K562 (cell line): Measurements from ENCODE around the gene E2F3. TPM values are rescaled to one million over a fixed set of nuclear protein-coding genes. Genes with fewer than 3 reads are reported as not detected.

Source experiments
- ATAC-seq: fragments of 200-7000 bp; cut with Tn5 transposase; 3 replicates; pipeline ENCODE4 v1.9.1; 2020; ENCODE audit warnings: moderate library complexity
- BruUV-seq: library from RNA; stranded (reverse); fragments of 400-500 nt; replicated peaks from 2 replicates; lab custom pipeline; 2021; lab: Mats Ljungman, UMichigan
- CTCF ChIA-PET: fragments of 300-600 bp; formaldehyde crosslinking; extraction: SDS; loops from one replicate; lab custom pipeline; 2021; ENCODE audit warnings: low intra/inter-chr PET ratio; lab: Yijun Ruan, JAX
- POLR2A ChIA-PET: fragments of 300-600, 350-650 bp; sonication (Branson Sonifier 250); formaldehyde crosslinking; extraction: SDS; loops from one replicate; lab custom pipeline; 2021; ENCODE audit warnings: antibody characterized with exemption, inconsistent platforms; lab: Yijun Ruan, JAX
- DNase-seq, 4 experiments: peaks; one replicate each; pipeline versions ENCODE4 v3.0.0 to v3.0.0-alpha.2; 2011 to 2018; ENCODE audit warnings: low spot score in 3 of 4, mixed read lengths in 3 of 4; ENCODE audit errors: extremely low read depth in 1 of 4
- FAIRE-seq: peaks from 2 replicates; lab custom pipeline; 2011; peaks lifted over from hg19 to GRCh38; lab: Jason Lieb, UNC
- H2AFZ ChIP-seq: 2 replicates; pipeline ENCODE4 v1.6.0; 2011; ENCODE audit warnings: low read depth, low read length, control low read depth, inconsistent platforms
- H3K27ac ChIP-seq: fragments of 200-600 bp; 3 replicates; pipeline ENCODE4 v1.8.0; 2011; ENCODE audit warnings: low read depth, mild to moderate bottlenecking, control low read depth, inconsistent platforms, low read length, moderate library complexity, mixed read lengths; ENCODE audit errors: extremely low read depth
- H3K27me3 ChIP-seq, 2 experiments: fragments of 300-600 bp in 1 of 2; 2 replicates in 1 of 2; 3 replicates in 1 of 2; pipeline versions ENCODE4 v1.6.0 to v1.8.0; 2011; ENCODE audit warnings: inconsistent platforms in 2 of 2, low read length in 2 of 2, mild to moderate bottlenecking in 1 of 2, mixed read lengths in 1 of 2, moderate library complexity in 1 of 2; ENCODE audit not compliant: control insufficient read depth in 2 of 2, insufficient read depth in 2 of 2
- H3K36me3 ChIP-seq: fragments of 300-600 bp; 3 replicates; pipeline ENCODE4 v1.8.0; 2011; ENCODE audit warnings: mild to moderate bottlenecking, low read length, inconsistent platforms; ENCODE audit not compliant: control insufficient read depth, insufficient read depth
- H3K4me1 ChIP-seq, 2 experiments: fragments of 200-600 bp in 1 of 2; replicated peaks in 1 of 2; 2 replicates in 1 of 2; 3 replicates in 1 of 2; pipeline versions ENCODE4 v1.5.1 to v1.8.0; 2011; ENCODE audit warnings: inconsistent platforms in 2 of 2, low read length in 2 of 2, mild to moderate bottlenecking in 1 of 2, mixed read lengths in 1 of 2, moderate library complexity in 1 of 2; ENCODE audit not compliant: control insufficient read depth in 2 of 2, insufficient read depth in 2 of 2
- H3K4me2 ChIP-seq: 2 replicates; pipeline ENCODE4 v1.6.1; 2011; ENCODE audit warnings: low read length, control low read depth, inconsistent platforms, mixed read lengths; ENCODE audit not compliant: insufficient read depth
- H3K4me3 ChIP-seq: fragments of 200-600 bp; sonication (generic), shearing (Covaris generic); 2 replicates; pipeline ENCODE4 v1.5.1; 2016; ENCODE audit warnings: control low read depth, inconsistent platforms
- H3K79me2 ChIP-seq: fragments of 200-600 bp; 3 replicates; pipeline ENCODE4 v1.8.0; 2011; ENCODE audit warnings: low read length, inconsistent platforms; ENCODE audit not compliant: control insufficient read depth, insufficient read depth
- H3K9ac ChIP-seq, 2 experiments: 2 replicates each; pipeline versions ENCODE4 v1.6.0 to v1.6.1; 2011; ENCODE audit warnings: low read depth in 2 of 2, low read length in 2 of 2, control low read depth in 1 of 2, inconsistent platforms in 1 of 2, mild to moderate bottlenecking in 1 of 2, mixed read lengths in 1 of 2; ENCODE audit not compliant: insufficient read depth in 1 of 2
- H3K9me1 ChIP-seq: one replicate; pipeline ENCODE4 v1.6.0; 2011; ENCODE audit warnings: inconsistent platforms, mild to moderate bottlenecking, low read length, moderate library complexity; ENCODE audit not compliant: control insufficient read depth, insufficient read depth
- H3K9me3 ChIP-seq: replicated peaks from 2 replicates; pipeline ENCODE4 v1.5.1; 2011; ENCODE audit warnings: low read depth, low read length, inconsistent platforms; ENCODE audit not compliant: control insufficient read depth, insufficient read depth
- H4K20me1 ChIP-seq: replicated peaks from 2 replicates; pipeline ENCODE4 v1.6.1; 2011; ENCODE audit warnings: low read length, inconsistent platforms, mixed read lengths; ENCODE audit not compliant: control insufficient read depth, insufficient read depth
- BDP1 ChIP-seq: IDR thresholded peaks from 3 replicates; pipeline ENCODE4 v1.6.1; 2011; ENCODE audit not compliant: insufficient read length, insufficient read depth
- BRF1 ChIP-seq: IDR thresholded peaks from 3 replicates; pipeline ENCODE4 v1.6.1; 2011; ENCODE audit warnings: borderline replicate concordance, mild to moderate bottlenecking; ENCODE audit not compliant: insufficient read length; ENCODE audit errors: extremely low read depth
- GABPB1 ChIP-seq: sonication (generic); formaldehyde crosslinking; IDR thresholded peaks from 2 replicates; pipeline ENCODE4 v1.8.0; 2022; ENCODE audit warnings: mild to moderate bottlenecking, missing genetic modification reagents
- IFI16 ChIP-seq: fragments of 250-450 bp; sonication (Bioruptor Pico); IDR thresholded peaks from 2 replicates; pipeline ENCODE4 v2.1.2; 2022; ENCODE audit warnings: mild to moderate bottlenecking, inconsistent platforms
- MEIS2 ChIP-seq: fragments of 450-650 bp; IDR thresholded peaks from 2 replicates; pipeline ENCODE4 v1.6.1; 2014; ENCODE audit warnings: mild to moderate bottlenecking; ENCODE audit not compliant: partially characterized antibody
- RBM17 ChIP-seq: fragments of 200-400 bp; formaldehyde crosslinking; IDR thresholded peaks from 2 replicates; pipeline ENCODE4 v1.6.1; 2017; ENCODE audit warnings: low read depth, mild to moderate bottlenecking, low read length, borderline replicate concordance
- SMARCE1 ChIP-seq: fragments of 450-650 bp; IDR thresholded peaks from 2 replicates; pipeline ENCODE4 v1.7.1; 2016; ENCODE audit warnings: mild to moderate bottlenecking
- WHSC1 ChIP-seq: IDR thresholded peaks from one replicate; pipeline ENCODE4 v1.6.1; 2012; ENCODE audit warnings: low read length, control low read depth, inconsistent platforms
- whole genome bisulfite sequencing: fragments of 100-300 bp; shearing (Covaris generic); methylation state at CpG from one replicate; pipeline ENCODE4 v1.1.6; 2016; ENCODE audit warnings: low coverage, mixed read lengths; ENCODE audit not compliant: insufficient coverage; ENCODE audit errors: missing lambda C conversion rate; 5-methylcytosine and 5-hydroxymethylcytosine counted together
- in situ Hi-C: fragments of 300-500 bp; cut with MboI; formaldehyde crosslinking; loops from 4 replicates; pipeline ENCODE4 v1.15.0; 2018; ENCODE audit warnings: inconsistent platforms, mixed read lengths
- intact Hi-C: fragments of 100-400 bp; cut with micrococcal nuclease; formaldehyde crosslinking; loops from 2 replicates; pipeline ENCODE4 v1.14.2; 2022
- polyA plus RNA-seq, 8 experiments: library from polyadenylated mRNA; depleted of rRNA in 4 of 8; stranded (reverse) in 5 of 8; unstranded in 3 of 8; fragments of >200 nt; fragmentation: Nextera tagmentation in 2 of 8; fragmentation: Illumina TruSeq in 1 of 8; extraction: Ambion mirVana in 2 of 8; extraction: Trizol in 1 of 8; gene quantifications; 2 replicates each; pipeline versions ENCODE4 v1.2.1 to v1.2.3, GENCODE V29; 2011 to 2014; ENCODE audit warnings: inconsistent platforms in 1 of 8, missing spikeins in 1 of 8
- total RNA-seq, 7 experiments: library from RNA; depleted of rRNA in 6 of 7; stranded (reverse); fragments of >200 nt in 6 of 7; fragmentation: Illumina TruSeq in 2 of 7; extraction: Trizol in 2 of 7; gene quantifications; 2 replicates each; pipeline versions ENCODE4 v1.2.1 to v1.2.3, GENCODE V29; 2011 to 2021; ENCODE audit warnings: low replicate concordance in 1 of 7
- TF ChIP-seq, protein P1 (sequence below): sonication (generic); formaldehyde crosslinking; IDR thresholded peaks from 2 replicates; pipeline ENCODE4 v1.8.1; 2022; ENCODE audit warnings: missing genetic modification reagents
- TF ChIP-seq, protein P2 (sequence below): sonication (generic); formaldehyde crosslinking; IDR thresholded peaks from 2 replicates; pipeline ENCODE4 v1.8.0; 2023; ENCODE audit warnings: mild to moderate bottlenecking, missing genetic modification reagents
- TF ChIP-seq, protein P3 (sequence below): sonication (generic); formaldehyde crosslinking; IDR thresholded peaks from 2 replicates; pipeline ENCODE4 v1.9.0; 2022; ENCODE audit warnings: mild to moderate bottlenecking, missing genetic modification reagents
- TF ChIP-seq, protein P4 (sequence below), 2 experiments: IDR thresholded peaks in 1 of 2; conservative IDR thresholded peaks in 1 of 2; 2 replicates each; pipeline ENCODE4 v1.6.1; 2016; ENCODE audit warnings: low read depth in 2 of 2, mild to moderate bottlenecking in 1 of 2, missing compliant biosample characterization in 1 of 2, missing genetic modification characterization in 1 of 2, moderate library complexity in 1 of 2

The E2F3 gene
- total and polyA plus RNA-seq, 9 of the 15 experiments (the other 6 are each of a cell fraction or from before 2014, with no cell fraction given), result 11.1 to 44.7 (median 27.2) TPM

DNA sequence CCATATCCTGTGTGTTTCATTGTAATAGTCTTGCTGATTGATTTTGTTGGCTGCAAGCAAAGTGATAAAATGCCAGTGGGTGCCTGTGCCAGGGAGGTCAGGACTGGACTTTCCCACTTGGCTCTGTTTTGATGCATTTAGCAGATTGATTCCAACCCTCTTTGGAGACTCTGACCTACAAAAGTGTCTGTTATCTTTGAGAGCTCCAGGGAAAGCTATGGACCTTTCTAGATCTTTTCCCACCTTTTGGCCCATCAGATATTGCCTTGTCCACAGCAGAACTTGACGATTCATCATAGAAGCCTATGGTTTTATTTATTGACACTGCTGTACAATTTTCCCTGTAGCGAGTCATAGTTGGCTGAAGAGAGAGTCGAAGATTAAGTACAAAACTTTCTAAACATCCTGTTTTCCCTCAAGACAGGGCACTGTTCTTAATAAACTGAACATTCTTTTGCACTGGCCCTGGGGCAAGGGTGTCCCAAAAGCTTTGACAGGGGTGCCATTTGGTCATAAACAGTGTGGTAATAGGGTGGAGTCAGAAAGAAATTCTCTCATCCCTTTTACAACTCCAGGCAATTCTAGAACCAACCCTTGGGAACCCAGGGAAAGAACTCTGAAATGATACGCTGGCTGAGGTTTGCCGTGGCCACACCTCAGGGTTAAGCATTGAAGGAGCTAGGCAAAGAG is 53.7 kb downstream of the E2F3 start:
- H4K20me1 ChIP-seq, result 0 out of 2 replicates have a peak, but pooled peaks cover 6% of the 10 kb centered on the region
- intact Hi-C loops, result loop anchor here (2.0 kb wide), 1 partner anchor 165 kb away; no protein-coding TSS in a partner anchor
- no peaks in the 10 kb centered on the region for H3K27me3 ChIP-seq
- DNase-seq, result no peak
- no TSS peak for BruUV-seq
- no peaks in the 10 kb centered on the region for H3K9me1 ChIP-seq
- no peaks in the 10 kb centered on the region for H3K9me3 ChIP-seq
- ATAC-seq, result no peak; the same call in 2 of the 3 replicates
- H3K4me3 ChIP-seq, result no peak overlapping the region
- H3K4me1 ChIP-seq, result peaks cover 34 to 68% of the 10 kb centered on the region in 2 experiments
- peak overlapping the region; percentile 29 to 32; a peak in 2 of 4 replicates for H3K9ac ChIP-seq
- WGBS, result 32% methylated on average over 5 of the region's 5 CpGs
- ChIA-PET POLR2A (interaction anchor here (0.6 to 1.6 kb wide), 6 partner anchors 15 to 54 kb away, joined by 3 to 6 read pairs (median 4); partner anchors contain the start of gene E2F3), CTCF (interaction anchor here (1.1 kb wide), 1 partner anchor 51 kb away, joined by 8 read pairs; no protein-coding TSS in a partner anchor)
- peak overlapping the region; percentile 41 for H3K4me2 ChIP-seq
- H3K27ac ChIP-seq, result peak overlapping the region; percentile 67
- H3K79me2 ChIP-seq, result peaks cover 98% of the 10 kb centered on the region
- peak; percentile 19 for FAIRE-seq
- in situ Hi-C loops, result no loop called here
- peaks cover 55% of the 10 kb centered on the region for H3K36me3 ChIP-seq
- H2AFZ ChIP-seq, result no peak overlapping the region
- TF ChIP-seq IFI16 (CRISPR knock-in tag) (no peak), WHSC1 (no peak), RBM17 (no peak), GABPB1 (CRISPR knock-in tag) (0 out of 2 replicates have a peak, but pooled peaks have one; percentile 18), BDP1 (no peak), MEIS2 (peak; percentile 6), SMARCE1 (0 out of 2 replicates have a peak, but pooled peaks have one; percentile 17), BRF1 (no peak)
- TF ChIP-seq, protein P1, sequence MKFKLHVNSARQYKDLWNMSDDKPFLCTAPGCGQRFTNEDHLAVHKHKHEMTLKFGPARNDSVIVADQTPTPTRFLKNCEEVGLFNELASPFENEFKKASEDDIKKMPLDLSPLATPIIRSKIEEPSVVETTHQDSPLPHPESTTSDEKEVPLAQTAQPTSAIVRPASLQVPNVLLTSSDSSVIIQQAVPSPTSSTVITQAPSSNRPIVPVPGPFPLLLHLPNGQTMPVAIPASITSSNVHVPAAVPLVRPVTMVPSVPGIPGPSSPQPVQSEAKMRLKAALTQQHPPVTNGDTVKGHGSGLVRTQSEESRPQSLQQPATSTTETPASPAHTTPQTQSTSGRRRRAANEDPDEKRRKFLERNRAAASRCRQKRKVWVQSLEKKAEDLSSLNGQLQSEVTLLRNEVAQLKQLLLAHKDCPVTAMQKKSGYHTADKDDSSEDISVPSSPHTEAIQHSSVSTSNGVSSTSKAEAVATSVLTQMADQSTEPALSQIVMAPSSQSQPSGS (CRISPR knock-in tag), result no peak
- TF ChIP-seq, protein P2, sequence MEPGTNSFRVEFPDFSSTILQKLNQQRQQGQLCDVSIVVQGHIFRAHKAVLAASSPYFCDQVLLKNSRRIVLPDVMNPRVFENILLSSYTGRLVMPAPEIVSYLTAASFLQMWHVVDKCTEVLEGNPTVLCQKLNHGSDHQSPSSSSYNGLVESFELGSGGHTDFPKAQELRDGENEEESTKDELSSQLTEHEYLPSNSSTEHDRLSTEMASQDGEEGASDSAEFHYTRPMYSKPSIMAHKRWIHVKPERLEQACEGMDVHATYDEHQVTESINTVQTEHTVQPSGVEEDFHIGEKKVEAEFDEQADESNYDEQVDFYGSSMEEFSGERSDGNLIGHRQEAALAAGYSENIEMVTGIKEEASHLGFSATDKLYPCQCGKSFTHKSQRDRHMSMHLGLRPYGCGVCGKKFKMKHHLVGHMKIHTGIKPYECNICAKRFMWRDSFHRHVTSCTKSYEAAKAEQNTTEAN (CRISPR knock-in tag), result no peak
- TF ChIP-seq, protein P3, sequence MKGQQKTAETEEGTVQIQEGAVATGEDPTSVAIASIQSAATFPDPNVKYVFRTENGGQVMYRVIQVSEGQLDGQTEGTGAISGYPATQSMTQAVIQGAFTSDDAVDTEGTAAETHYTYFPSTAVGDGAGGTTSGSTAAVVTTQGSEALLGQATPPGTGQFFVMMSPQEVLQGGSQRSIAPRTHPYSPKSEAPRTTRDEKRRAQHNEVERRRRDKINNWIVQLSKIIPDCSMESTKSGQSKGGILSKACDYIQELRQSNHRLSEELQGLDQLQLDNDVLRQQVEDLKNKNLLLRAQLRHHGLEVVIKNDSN (CRISPR knock-in tag), result no peak
- TF ChIP-seq, protein P4, sequence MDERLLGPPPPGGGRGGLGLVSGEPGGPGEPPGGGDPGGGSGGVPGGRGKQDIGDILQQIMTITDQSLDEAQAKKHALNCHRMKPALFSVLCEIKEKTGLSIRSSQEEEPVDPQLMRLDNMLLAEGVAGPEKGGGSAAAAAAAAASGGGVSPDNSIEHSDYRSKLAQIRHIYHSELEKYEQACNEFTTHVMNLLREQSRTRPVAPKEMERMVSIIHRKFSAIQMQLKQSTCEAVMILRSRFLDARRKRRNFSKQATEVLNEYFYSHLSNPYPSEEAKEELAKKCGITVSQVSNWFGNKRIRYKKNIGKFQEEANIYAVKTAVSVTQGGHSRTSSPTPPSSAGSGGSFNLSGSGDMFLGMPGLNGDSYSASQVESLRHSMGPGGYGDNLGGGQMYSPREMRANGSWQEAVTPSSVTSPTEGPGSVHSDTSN (CRISPR knock-in tag; IDR thresholded peaks at IDR 0.05; ENCODE audit: low read depth), result no peak
- TF ChIP-seq, protein P4 (tag; conservative IDR thresholded peaks at IDR 0.05; ENCODE audit: low read depth), result 0 out of 2 replicates have a peak, but pooled peaks have one; percentile 17
